Measurements from ENCODE around the gene NKX1-1. TPM values are rescaled to one million over a fixed set of nuclear protein-coding genes. Genes with fewer than 3 reads are reported as not detected.

Gene NKX1-1
- total and polyA plus RNA-seq, 2 of the 8 experiments (the other 6 are each of a cell fraction or from before 2014, with no cell fraction given), result not detected

DNA sequence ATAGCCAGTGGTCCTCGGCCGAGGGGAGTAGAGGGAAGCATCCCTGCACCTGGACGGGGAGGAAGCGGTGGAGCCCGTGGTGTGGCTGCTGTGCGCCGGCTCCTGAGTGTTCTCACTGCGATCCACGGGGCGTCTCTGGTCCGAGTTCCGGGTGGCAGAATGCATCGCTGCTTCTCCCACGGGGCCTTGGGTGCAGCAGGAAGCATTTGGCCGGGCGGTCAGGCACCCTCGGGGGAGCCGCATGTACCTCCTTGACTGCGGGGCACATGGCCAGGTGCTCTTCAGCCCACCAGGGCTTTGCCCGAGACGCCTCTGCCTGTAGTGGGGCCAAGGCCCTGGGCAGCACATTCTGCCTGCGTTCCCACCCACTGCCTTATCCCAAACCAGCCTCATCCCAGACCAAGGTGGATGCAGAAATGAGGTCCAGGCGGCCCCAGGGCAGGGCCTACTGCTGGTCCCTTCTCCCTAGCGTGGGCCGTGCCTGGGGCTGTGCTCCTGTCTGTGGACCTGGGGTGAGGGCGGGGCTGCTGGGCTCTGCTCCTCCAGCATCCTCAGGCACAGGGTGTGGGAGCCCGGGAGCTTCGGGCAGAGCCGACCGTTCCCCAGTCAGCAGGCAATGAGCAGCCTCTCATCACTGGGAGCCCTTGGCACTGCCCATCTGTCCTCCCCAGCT is 27.5 kb downstream of the NKX1-1 start:
- H3K9ac ChIP-seq (replicated peaks in 1 of 4; ENCODE audit: extremely low read depth in 1 of 4, low read depth in 3 of 4, low read length in 3 of 4), result no peak overlapping the region
- no peak for FAIRE-seq
- POLR2A ChIA-PET (ENCODE audit: partially characterized antibody), result interaction anchor here (1.0 kb wide), 1 partner anchor 32 kb away, joined by 3 read pairs; the partner anchor contains the start of gene UVSSA
- TF ChIP-seq RXRA (IDR thresholded peaks at IDR 0.05; ENCODE audit: insufficient read depth, low read depth, low read length), result no peak
- no peak for TF ChIP-seq ZNF274 (IDR thresholded peaks at IDR 0.05; ENCODE audit: borderline replicate concordance, extremely low read depth, low read length)
- TF ChIP-seq, protein P1, sequence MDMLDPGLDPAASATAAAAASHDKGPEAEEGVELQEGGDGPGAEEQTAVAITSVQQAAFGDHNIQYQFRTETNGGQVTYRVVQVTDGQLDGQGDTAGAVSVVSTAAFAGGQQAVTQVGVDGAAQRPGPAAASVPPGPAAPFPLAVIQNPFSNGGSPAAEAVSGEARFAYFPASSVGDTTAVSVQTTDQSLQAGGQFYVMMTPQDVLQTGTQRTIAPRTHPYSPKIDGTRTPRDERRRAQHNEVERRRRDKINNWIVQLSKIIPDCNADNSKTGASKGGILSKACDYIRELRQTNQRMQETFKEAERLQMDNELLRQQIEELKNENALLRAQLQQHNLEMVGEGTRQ (IDR thresholded peaks at IDR 0.05; ENCODE audit: low read length), result no peak
- TF ChIP-seq KDM5A (IDR thresholded peaks at IDR 0.05; ENCODE audit: low read length), result no peak
- TF ChIP-seq POLR2AphosphoS5 (IDR thresholded peaks at IDR 0.05; ENCODE audit: low read depth, low read length), result no peak
- TF ChIP-seq SUZ12 (IDR thresholded peaks at IDR 0.05; ENCODE audit: low read length), result no peak
- TF ChIP-seq EP300 (IDR thresholded peaks at IDR 0.05; ENCODE audit: borderline replicate concordance in 1 of 2, low read depth in 2 of 2, low read length in 2 of 2), result no peak
- no peak for TF ChIP-seq BCL11A (IDR thresholded peaks at IDR 0.05; ENCODE audit: low read depth in 2 of 2, low read length in 2 of 2)
- no peak for TF ChIP-seq RFX5 (IDR thresholded peaks at IDR 0.05; ENCODE audit: borderline replicate concordance, low read depth, low read length)
- TF ChIP-seq SIN3A (conservative IDR thresholded peaks at IDR 0.05 in 1 of 2, IDR thresholded peaks at IDR 0.05 in 1 of 2; ENCODE audit: low read depth in 1 of 2, low read length in 2 of 2), result no peak
- no peak for TF ChIP-seq MAFK (IDR thresholded peaks at IDR 0.05; ENCODE audit: low read depth, low read length)

More for the DNA sequence above, 27.5 kb downstream of the NKX1-1 start:
- H3K79me2 ChIP-seq (ENCODE audit: control insufficient read depth in 1 of 2, insufficient read depth in 2 of 2, low read length in 2 of 2), result no peaks in the 10 kb centered on the region
- H3K14ac ChIP-seq (ENCODE audit: insufficient read length), result no peak overlapping the region
- no peak overlapping the region for H3K4me3 ChIP-seq (ENCODE audit: extremely low read depth in 1 of 4, insufficient read depth in 2 of 4, low read depth in 3 of 4, low read length in 4 of 4)
- H3K27ac ChIP-seq (ENCODE audit: low read depth, low read length), result no peak overlapping the region
- H3K18ac ChIP-seq (ENCODE audit: extremely low read depth, low read length), result no peak overlapping the region
- H3K23me2 ChIP-seq (ENCODE audit: low read depth, low read length), result no peaks in the 10 kb centered on the region
- H3K4ac ChIP-seq (replicated peaks; ENCODE audit: insufficient read length, low read depth, low read length), result no peak overlapping the region
- no peak overlapping the region for H2BK20ac ChIP-seq (ENCODE audit: low read length)
- no peak for DNase-seq (ENCODE audit: low read depth in 1 of 2, low spot score in 2 of 2)
- no peak overlapping the region for H3K56ac ChIP-seq (replicated peaks; ENCODE audit: insufficient read length, low read depth, low read length)
- H4K5ac ChIP-seq (ENCODE audit: insufficient read length, low read depth, low read length), result no peak overlapping the region
- no peak overlapping the region for H2BK5ac ChIP-seq (ENCODE audit: low read depth, low read length)
- H3K79me1 ChIP-seq (ENCODE audit: low read depth, low read length), result no peaks in the 10 kb centered on the region
- peaks cover 0 to 9% of the 10 kb centered on the region in 2 experiments for H4K20me1 ChIP-seq (replicated peaks in 1 of 2; ENCODE audit: control insufficient read depth in 1 of 2, insufficient read depth in 2 of 2, low read length in 2 of 2)
- H2BK15ac ChIP-seq (ENCODE audit: low read length), result no peak overlapping the region
- H4K8ac ChIP-seq (ENCODE audit: extremely low read depth, insufficient read depth, low read length), result no peak overlapping the region; the same call in 1 of the 2 replicates
- H3K27me3 ChIP-seq (replicated peaks in 1 of 4; ENCODE audit: control insufficient read depth in 3 of 4, extremely low read depth in 1 of 4, insufficient read depth in 3 of 4, low read length in 3 of 4), result no peaks in the 10 kb centered on the region
- H2BK120ac ChIP-seq (replicated peaks; ENCODE audit: low read depth, low read length), result no peak overlapping the region
- CTCF ChIA-PET (ENCODE audit: partially characterized antibody), result interaction anchor here (1.0 to 1.9 kb wide), 4 partner anchors 10 to 190 kb away, joined by 3 to 7 read pairs (median 3); no protein-coding TSS in a partner anchor
- no peak overlapping the region for H2BK12ac ChIP-seq (ENCODE audit: low read depth, low read length)
- peaks cover 0 to 2% (median 0%) of the 10 kb centered on the region in 4 experiments; a peak in 1 of 8 replicates for H3K36me3 ChIP-seq (ENCODE audit: control insufficient read depth in 2 of 4, insufficient read depth in 4 of 4, low read length in 3 of 4)
- 92% methylated on average over 29 of the region's 30 CpGs; no CpG with 5 or more reads in 1 of the 2 experiments for WGBS, 2 experiments (ENCODE audit: extremely low coverage in 1 of 2, insufficient coverage in 1 of 2, insufficient read length in 1 of 2, insufficient replicate concordance in 2 of 2, low coverage in 1 of 2, low lambda C conversion rate in 2 of 2, missing lambda C conversion rate in 1 of 2)
- no peaks in the 10 kb centered on the region for H3K9me3 ChIP-seq (ENCODE audit: insufficient read depth in 2 of 2, low read depth in 1 of 2, low read length in 1 of 2)
- H4K91ac ChIP-seq (replicated peaks; ENCODE audit: insufficient read length, low read length), result no peak overlapping the region
- H3K4me1 ChIP-seq (replicated peaks in 1 of 4; ENCODE audit: control insufficient read depth in 3 of 4, insufficient read depth in 4 of 4, low read length in 3 of 4), result no peaks in the 10 kb centered on the region; a peak in 1 of 7 replicates
- H3K4me2 ChIP-seq (ENCODE audit: insufficient read depth in 1 of 2, low read depth in 2 of 2, low read length in 2 of 2), result no peak overlapping the region
- no peak overlapping the region for H2AK5ac ChIP-seq (ENCODE audit: low read depth, low read length)
- H3K23ac ChIP-seq (ENCODE audit: insufficient read length), result no peak overlapping the region
- no peak overlapping the region for H2AFZ ChIP-seq (ENCODE audit: low read length)

Measured in H1 (cell line).